WTC11 (cell line): Measurements from ENCODE around the gene TEX9. TPM values are rescaled to one million over a fixed set of nuclear protein-coding genes. Genes with fewer than 3 reads are reported as not detected.

Experiments used
- ATAC-seq: fragments of 200-7000 bp; cut with Tn5 transposase; 2 replicates; pipeline ENCODE4 v1.10.0; 2021; ENCODE audit warnings: mild to moderate bottlenecking, moderate library complexity
- CTCF ChIA-PET: fragments of 300-600 bp; sonication (Branson Sonifier 250); formaldehyde crosslinking; loops from one replicate; lab custom pipeline; 2021; ENCODE audit warnings: antibody characterized with exemption; lab: Charles Lee
- POLR2A ChIA-PET: fragments of 350-600 bp; sonication (Branson Sonifier 250); formaldehyde crosslinking; loops from one replicate; lab custom pipeline; 2021; ENCODE audit warnings: antibody characterized with exemption; lab: Charles Lee
- DNase-seq: peaks from one replicate; pipeline ENCODE4 v3.0.0; 2021; ENCODE audit warnings: low spot score
- H3K27ac Mint-ChIP-seq: 2 replicates; pipeline ENCODE4 v1.8.0; 2021; ENCODE audit warnings: mixed read lengths
- H3K27me3 Mint-ChIP-seq: 2 replicates; pipeline ENCODE4 v1.8.0; 2021; ENCODE audit warnings: low read depth, mild to moderate bottlenecking, moderate library complexity, mixed read lengths
- H3K36me3 Mint-ChIP-seq: 2 replicates; pipeline ENCODE4 v1.8.0; 2021; ENCODE audit warnings: mixed read lengths
- H3K4me1 Mint-ChIP-seq: 2 replicates; pipeline ENCODE4 v1.8.0; 2022; ENCODE audit warnings: mixed read lengths
- H3K4me3 Mint-ChIP-seq: 2 replicates; pipeline ENCODE4 v1.8.0; 2021; ENCODE audit warnings: mild to moderate bottlenecking, moderate library complexity, mixed read lengths
- H3K9me3 Mint-ChIP-seq: 2 replicates; pipeline ENCODE4 v1.8.0; 2021; ENCODE audit warnings: mixed read lengths
- CBFB ChIP-seq: sonication (generic); formaldehyde crosslinking; IDR thresholded peaks from 2 replicates; pipeline ENCODE4 v1.8.1; 2022; ENCODE audit warnings: mild to moderate bottlenecking, low read depth, missing genetic modification reagents
- E2F5 ChIP-seq: sonication (generic); formaldehyde crosslinking; IDR thresholded peaks from 2 replicates; pipeline ENCODE4 v1.8.1; 2022; ENCODE audit warnings: mild to moderate bottlenecking, moderate library complexity, missing genetic modification reagents
- EMX1 ChIP-seq: fragments of 250-450 bp; sonication (Bioruptor Pico); IDR thresholded peaks from 2 replicates; pipeline ENCODE4 v1.8.0; 2021; ENCODE audit warnings: mild to moderate bottlenecking
- ESRRA ChIP-seq: sonication (generic); formaldehyde crosslinking; IDR thresholded peaks from 2 replicates; pipeline ENCODE4 v1.8.1; 2022; ENCODE audit warnings: mild to moderate bottlenecking, missing genetic modification reagents, borderline replicate concordance
- GTF2I ChIP-seq: fragments of 250-450 bp; sonication (Bioruptor Pico); conservative IDR thresholded peaks from 2 replicates; pipeline ENCODE4 v1.4.0; 2021; ENCODE audit warnings: mild to moderate bottlenecking
- HMGA2 ChIP-seq: fragments of 250-450 bp; sonication (Bioruptor Pico); IDR thresholded peaks from 2 replicates; pipeline ENCODE4 v1.4.0; 2021; ENCODE audit warnings: mild to moderate bottlenecking, moderate library complexity
- IRF1 ChIP-seq: sonication (generic); formaldehyde crosslinking; IDR thresholded peaks from 2 replicates; pipeline ENCODE4 v1.8.0; 2023; ENCODE audit warnings: missing genetic modification reagents
- JUN ChIP-seq: sonication (generic); formaldehyde crosslinking; IDR thresholded peaks from 2 replicates; pipeline ENCODE4 v1.8.0; 2023; ENCODE audit warnings: mild to moderate bottlenecking, missing genetic modification reagents
- MLX ChIP-seq: sonication (generic); formaldehyde crosslinking; IDR thresholded peaks from 2 replicates; pipeline ENCODE4 v1.8.1; 2023; ENCODE audit warnings: mild to moderate bottlenecking, missing genetic modification reagents, moderate library complexity
- NFATC4 ChIP-seq: fragments of 250-450 bp; sonication (Bioruptor Pico); IDR thresholded peaks from 2 replicates; pipeline ENCODE4 v1.9.0; 2021; ENCODE audit warnings: mild to moderate bottlenecking
- NFE2L1 ChIP-seq: sonication (generic); formaldehyde crosslinking; IDR thresholded peaks from 2 replicates; pipeline ENCODE4 v1.8.1; 2023; ENCODE audit warnings: missing genetic modification reagents
- OVOL2 ChIP-seq: fragments of 250-450 bp; sonication (Bioruptor Pico); IDR thresholded peaks from 2 replicates; pipeline ENCODE4 v1.9.0; 2021; ENCODE audit warnings: mild to moderate bottlenecking, borderline replicate concordance
- RELA ChIP-seq: sonication (generic); formaldehyde crosslinking; IDR thresholded peaks from 2 replicates; pipeline ENCODE4 v1.8.1; 2022; ENCODE audit warnings: missing genetic modification reagents, mild to moderate bottlenecking, borderline replicate concordance
- SOX15 ChIP-seq: fragments of 250-450 bp; sonication (Bioruptor Pico); IDR thresholded peaks from 2 replicates; pipeline ENCODE4 v1.9.0; 2021; ENCODE audit warnings: mild to moderate bottlenecking
- TEAD4 ChIP-seq: sonication (generic); formaldehyde crosslinking; IDR thresholded peaks from 2 replicates; pipeline ENCODE4 v1.8.0; 2022; ENCODE audit warnings: mild to moderate bottlenecking, missing genetic modification reagents
- TP53 ChIP-seq: sonication (generic); formaldehyde crosslinking; IDR thresholded peaks from 2 replicates; pipeline ENCODE4 v1.8.1; 2023; ENCODE audit warnings: mild to moderate bottlenecking, missing genetic modification reagents
- ZBTB21 ChIP-seq: sonication (generic); formaldehyde crosslinking; IDR thresholded peaks from 2 replicates; pipeline ENCODE4 v1.8.1; 2023; ENCODE audit warnings: mild to moderate bottlenecking, missing genetic modification reagents, borderline replicate concordance
- ZNF121 ChIP-seq: sonication (generic); formaldehyde crosslinking; IDR thresholded peaks from 2 replicates; pipeline ENCODE4 v1.8.0; 2023; ENCODE audit warnings: missing genetic modification reagents
- ZNF281 ChIP-seq: sonication (generic); formaldehyde crosslinking; IDR thresholded peaks from 2 replicates; pipeline ENCODE4 v1.8.0; 2023; ENCODE audit warnings: mild to moderate bottlenecking, missing genetic modification reagents
- ZNF396 ChIP-seq: fragments of 250-450 bp; sonication (Bioruptor Pico); IDR thresholded peaks from 2 replicates; pipeline ENCODE4 v1.8.0; 2021; ENCODE audit warnings: mild to moderate bottlenecking, moderate library complexity, borderline replicate concordance
- ZNF423 ChIP-seq: fragments of 250-450 bp; sonication (Bioruptor Pico); IDR thresholded peaks from 2 replicates; pipeline ENCODE4 v2.1.2; 2022; ENCODE audit warnings: mild to moderate bottlenecking, moderate library complexity
- ZNF512 ChIP-seq: sonication (generic); formaldehyde crosslinking; IDR thresholded peaks from 2 replicates; pipeline ENCODE4 v1.8.1; 2022; ENCODE audit warnings: missing genetic modification reagents, borderline replicate concordance
- total RNA-seq: library from RNA; stranded (reverse); gene quantifications from 3 replicates; pipeline ENCODE4 v1.2.3, GENCODE V29; 2021
- TF ChIP-seq, protein P1 (sequence below): sonication (generic); formaldehyde crosslinking; IDR thresholded peaks from 2 replicates; pipeline ENCODE4 v1.8.1; 2022; ENCODE audit warnings: low read depth, missing genetic modification reagents, borderline replicate concordance
- TF ChIP-seq, protein P2 (sequence below): sonication (generic); formaldehyde crosslinking; IDR thresholded peaks from 2 replicates; pipeline ENCODE4 v1.8.0; 2022; ENCODE audit warnings: mild to moderate bottlenecking, missing genetic modification reagents
- TF ChIP-seq, protein P3 (sequence below): fragments of 250-450 bp; sonication (Bioruptor Pico); IDR thresholded peaks from 2 replicates; pipeline ENCODE4 v1.9.0; 2021; ENCODE audit warnings: mild to moderate bottlenecking
- TF ChIP-seq, protein P4 (sequence below): fragments of 250-450 bp; sonication (Bioruptor Pico); IDR thresholded peaks from 2 replicates; pipeline ENCODE4 v1.9.0; 2021; ENCODE audit warnings: mild to moderate bottlenecking

Gene TEX9
- total RNA-seq, 1 experiment from 2014 or later: 12.2 TPM

- TF ChIP-seq ZNF512 (CRISPR knock-in tag) (no peak), TP53 (no peak), ZNF396 (CRISPR knock-in tag) (no peak), JUN (CRISPR knock-in tag) (no peak), HMGA2 (CRISPR knock-in tag) (no peak), MLX (CRISPR knock-in tag) (no peak)
- TF ChIP-seq, protein P1, sequence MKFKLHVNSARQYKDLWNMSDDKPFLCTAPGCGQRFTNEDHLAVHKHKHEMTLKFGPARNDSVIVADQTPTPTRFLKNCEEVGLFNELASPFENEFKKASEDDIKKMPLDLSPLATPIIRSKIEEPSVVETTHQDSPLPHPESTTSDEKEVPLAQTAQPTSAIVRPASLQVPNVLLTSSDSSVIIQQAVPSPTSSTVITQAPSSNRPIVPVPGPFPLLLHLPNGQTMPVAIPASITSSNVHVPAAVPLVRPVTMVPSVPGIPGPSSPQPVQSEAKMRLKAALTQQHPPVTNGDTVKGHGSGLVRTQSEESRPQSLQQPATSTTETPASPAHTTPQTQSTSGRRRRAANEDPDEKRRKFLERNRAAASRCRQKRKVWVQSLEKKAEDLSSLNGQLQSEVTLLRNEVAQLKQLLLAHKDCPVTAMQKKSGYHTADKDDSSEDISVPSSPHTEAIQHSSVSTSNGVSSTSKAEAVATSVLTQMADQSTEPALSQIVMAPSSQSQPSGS (CRISPR knock-in tag): no peak
- TF ChIP-seq, protein P2, sequence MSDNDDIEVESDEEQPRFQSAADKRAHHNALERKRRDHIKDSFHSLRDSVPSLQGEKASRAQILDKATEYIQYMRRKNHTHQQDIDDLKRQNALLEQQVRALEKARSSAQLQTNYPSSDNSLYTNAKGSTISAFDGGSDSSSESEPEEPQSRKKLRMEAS (CRISPR knock-in tag): no peak
- TF ChIP-seq, all 79 proteins: peak for 0
Measured at GRCh38 chr15:56337084-56337725, 28.0 kb upstream of the TEX9 start (continued).

GRCh38 chr15:56339594-56339993 lies 25.6 kb upstream of the TEX9 start:
- no peak; the same call in 1 of the 2 replicates for ATAC-seq

More at GRCh38 chr15:56339594-56339993, 25.6 kb upstream of the TEX9 start:
- H3K36me3 Mint-ChIP-seq: no peaks in the 10 kb centered on the region
- H3K4me1 Mint-ChIP-seq: peaks cover 3% of the 10 kb centered on the region; the same call in 1 of the 2 replicates
- no peaks in the 10 kb centered on the region for H3K9me3 Mint-ChIP-seq
- H3K27me3 Mint-ChIP-seq: no peaks in the 10 kb centered on the region
- TF ChIP-seq HMGA2 (CRISPR knock-in tag) (no peak), NFE2L1 (no peak), ZNF423 (CRISPR knock-in tag) (no peak), ZBTB21 (CRISPR knock-in tag) (no peak), TEAD4 (CRISPR knock-in tag) (no peak), ESRRA (CRISPR knock-in tag) (no peak), ZNF281 (CRISPR knock-in tag) (no peak), ZNF121 (CRISPR knock-in tag) (no peak), ZNF396 (CRISPR knock-in tag) (no peak), NFATC4 (CRISPR knock-in tag) (no peak), E2F5 (no peak), CBFB (CRISPR knock-in tag) (no peak), RELA (CRISPR knock-in tag) (no peak), IRF1 (CRISPR knock-in tag) (no peak), GTF2I (CRISPR knock-in tag) (no peak), EMX1 (CRISPR knock-in tag) (no peak), SOX15 (CRISPR knock-in tag) (no peak), OVOL2 (CRISPR knock-in tag) (no peak)
- TF ChIP-seq, protein P3, sequence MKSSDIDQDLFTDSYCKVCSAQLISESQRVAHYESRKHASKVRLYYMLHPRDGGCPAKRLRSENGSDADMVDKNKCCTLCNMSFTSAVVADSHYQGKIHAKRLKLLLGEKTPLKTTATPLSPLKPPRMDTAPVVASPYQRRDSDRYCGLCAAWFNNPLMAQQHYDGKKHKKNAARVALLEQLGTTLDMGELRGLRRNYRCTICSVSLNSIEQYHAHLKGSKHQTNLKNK (CRISPR knock-in tag): no peak
- TF ChIP-seq, protein P4, sequence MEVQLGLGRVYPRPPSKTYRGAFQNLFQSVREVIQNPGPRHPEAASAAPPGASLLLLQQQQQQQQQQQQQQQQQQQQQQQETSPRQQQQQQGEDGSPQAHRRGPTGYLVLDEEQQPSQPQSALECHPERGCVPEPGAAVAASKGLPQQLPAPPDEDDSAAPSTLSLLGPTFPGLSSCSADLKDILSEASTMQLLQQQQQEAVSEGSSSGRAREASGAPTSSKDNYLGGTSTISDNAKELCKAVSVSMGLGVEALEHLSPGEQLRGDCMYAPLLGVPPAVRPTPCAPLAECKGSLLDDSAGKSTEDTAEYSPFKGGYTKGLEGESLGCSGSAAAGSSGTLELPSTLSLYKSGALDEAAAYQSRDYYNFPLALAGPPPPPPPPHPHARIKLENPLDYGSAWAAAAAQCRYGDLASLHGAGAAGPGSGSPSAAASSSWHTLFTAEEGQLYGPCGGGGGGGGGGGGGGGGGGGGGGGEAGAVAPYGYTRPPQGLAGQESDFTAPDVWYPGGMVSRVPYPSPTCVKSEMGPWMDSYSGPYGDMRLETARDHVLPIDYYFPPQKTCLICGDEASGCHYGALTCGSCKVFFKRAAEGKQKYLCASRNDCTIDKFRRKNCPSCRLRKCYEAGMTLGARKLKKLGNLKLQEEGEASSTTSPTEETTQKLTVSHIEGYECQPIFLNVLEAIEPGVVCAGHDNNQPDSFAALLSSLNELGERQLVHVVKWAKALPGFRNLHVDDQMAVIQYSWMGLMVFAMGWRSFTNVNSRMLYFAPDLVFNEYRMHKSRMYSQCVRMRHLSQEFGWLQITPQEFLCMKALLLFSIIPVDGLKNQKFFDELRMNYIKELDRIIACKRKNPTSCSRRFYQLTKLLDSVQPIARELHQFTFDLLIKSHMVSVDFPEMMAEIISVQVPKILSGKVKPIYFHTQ: no peak
- DNase-seq: no peak
- no peak overlapping the region for H3K27ac Mint-ChIP-seq
- CTCF ChIA-PET: interaction anchor here (0.6 kb wide), 1 partner anchor 87 kb away, joined by 3 read pairs; no protein-coding TSS in a partner anchor
- POLR2A ChIA-PET: no interaction called here
- no peak overlapping the region for H3K4me3 Mint-ChIP-seq
